GM11168 (cell line): ENCODE results near the gene MDH1B.
"Not testable (repeated sequence)": the region's sequence is repeated elsewhere in the genome, so short reads cannot be mapped to it uniquely, and the experiment has no call there.

Source experiments
- in situ Hi-C: fragments of 300-500 bp; cut with MboI; formaldehyde crosslinking; loops from one replicate; pipeline ENCODE4 v1.12.0; 2022; ENCODE audit warnings: low sequenced_read_pairs; ENCODE audit not compliant: unreplicated experiment

The MDH1B gene

GRCh38 chr2:206776432-206776831, 11.3 kb upstream of the MDH1B start:
- in situ Hi-C loops, result no loop called here

DNA sequence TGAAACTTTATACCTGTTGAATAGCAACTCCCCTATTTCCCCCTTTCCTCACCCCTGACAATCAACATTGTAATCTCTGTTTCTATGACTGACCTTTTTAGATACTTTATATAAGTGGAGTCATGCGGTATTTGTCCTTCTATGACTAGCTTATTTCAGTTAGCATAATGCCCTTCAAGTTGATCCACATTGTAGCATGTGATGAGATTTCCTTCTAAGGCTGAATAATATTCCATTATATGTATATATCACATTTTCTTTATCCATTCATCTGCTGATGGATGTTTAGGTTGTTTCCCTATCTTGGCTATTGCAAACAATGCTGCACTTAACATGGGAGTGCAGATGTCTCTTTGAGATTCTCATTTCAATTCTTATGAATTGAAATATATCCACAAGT, 9.7 kb upstream of the MDH1B start:
- in situ Hi-C loops, result no loop called here

DNA sequence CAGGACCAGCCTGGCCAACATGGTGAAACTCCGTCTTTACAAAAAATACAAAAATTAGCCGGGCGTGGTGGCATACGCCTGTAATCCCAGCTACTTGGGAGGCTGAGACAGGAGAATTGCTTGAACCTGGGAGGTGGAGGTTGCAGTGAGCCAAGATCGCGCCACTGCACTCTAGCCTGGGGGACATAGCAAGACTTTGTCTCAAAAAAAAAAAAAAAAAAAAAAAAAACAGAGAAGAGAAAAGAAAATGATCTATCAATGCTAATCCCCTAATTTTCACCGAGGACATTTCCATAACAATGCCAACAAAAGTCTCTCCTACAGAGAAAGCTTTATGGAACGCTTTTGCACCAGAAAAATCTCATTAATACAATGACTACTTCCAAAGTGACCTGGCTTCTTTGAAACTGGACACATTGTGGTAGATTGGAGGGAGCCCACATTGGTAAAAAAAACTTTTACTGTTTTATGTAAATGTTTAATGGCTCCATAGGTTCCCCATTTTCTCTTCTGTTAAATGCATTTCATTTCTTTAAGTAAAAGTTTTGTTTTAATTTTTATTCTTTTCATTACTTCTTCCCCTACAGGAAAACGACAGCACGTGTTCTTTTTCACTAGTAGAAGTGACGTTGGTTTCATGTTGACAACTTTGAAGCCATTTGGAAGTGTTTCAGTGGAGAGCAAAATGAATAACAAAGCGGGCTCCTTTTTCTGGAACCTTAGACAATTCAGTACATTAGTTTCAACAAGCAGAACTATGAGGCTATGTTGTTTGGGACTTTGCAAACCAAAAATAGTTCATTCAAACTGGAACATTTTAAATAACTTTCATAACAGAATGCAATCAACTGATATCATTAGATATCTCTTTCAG, 1.2 kb upstream of the MDH1B start:
- in situ Hi-C loops, result no loop called here

DNA sequence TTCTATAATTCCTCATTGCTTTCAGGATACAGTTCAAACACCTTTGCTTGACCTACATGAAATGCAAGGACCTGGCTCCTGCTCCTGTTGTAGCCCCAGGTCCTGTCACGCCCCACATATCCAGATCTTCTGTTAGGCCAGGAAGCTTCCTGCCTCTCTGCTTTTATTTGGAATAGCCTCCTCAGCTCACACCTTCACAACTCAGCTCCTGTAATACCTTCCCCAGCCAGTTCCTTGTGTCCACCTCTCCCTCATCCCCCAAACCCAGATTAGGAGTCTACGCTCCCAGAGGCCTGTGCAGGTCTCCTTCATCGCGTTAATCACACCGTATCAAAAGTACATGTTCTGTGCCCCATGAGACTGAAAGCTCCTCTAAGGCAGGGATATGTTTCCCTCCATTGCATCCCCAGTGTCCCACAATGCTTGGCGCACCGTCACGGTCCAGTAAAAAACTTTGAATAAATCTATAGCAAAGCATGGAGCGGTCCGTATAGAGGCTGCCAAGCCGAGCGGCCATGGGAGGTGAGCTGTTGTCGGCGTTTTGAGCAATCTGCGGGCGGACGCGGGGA, 371 bp downstream of the MDH1B start:
- in situ Hi-C loops, result no loop called here

DNA sequence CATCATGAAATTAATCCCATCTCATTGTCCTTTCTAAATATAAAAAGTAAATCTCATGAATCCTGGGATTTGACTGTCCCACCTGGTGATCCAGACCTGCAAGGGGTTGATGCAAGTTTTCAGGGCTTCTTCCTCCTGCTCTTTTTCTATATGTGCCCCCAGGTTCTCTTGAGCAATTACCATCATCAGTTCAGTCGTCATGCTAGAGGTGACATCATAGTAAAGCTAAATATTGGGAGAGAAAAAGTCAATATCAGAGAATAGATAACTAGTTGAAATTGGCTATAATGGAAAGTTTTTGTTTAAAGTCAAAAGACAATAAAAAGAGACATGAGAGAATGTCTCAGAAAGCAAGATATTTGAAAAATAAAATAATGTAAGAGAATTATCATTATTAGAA, 8.3 kb downstream of the MDH1B start:
- in situ Hi-C loops, result no loop called here

DNA sequence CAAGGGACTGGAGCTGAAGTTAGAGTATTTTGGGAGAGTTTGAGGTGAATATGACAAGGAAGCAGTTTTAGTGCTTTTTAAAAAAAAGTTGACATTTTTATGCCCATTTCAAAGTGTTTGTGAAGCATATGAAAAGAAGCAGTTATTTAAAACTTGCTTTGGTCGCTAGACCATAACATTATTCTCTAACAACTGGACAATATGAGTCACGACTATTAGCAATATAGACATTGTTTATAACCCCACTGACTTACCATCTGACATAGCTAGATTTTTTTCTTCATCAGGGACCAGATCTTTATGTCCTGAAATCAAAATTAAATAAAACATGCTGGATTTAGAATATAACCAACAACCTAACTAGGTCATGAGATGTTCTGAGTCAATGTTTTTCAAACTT, 24.3 kb downstream of the MDH1B start:
- in situ Hi-C loops, result no loop called here

DNA sequence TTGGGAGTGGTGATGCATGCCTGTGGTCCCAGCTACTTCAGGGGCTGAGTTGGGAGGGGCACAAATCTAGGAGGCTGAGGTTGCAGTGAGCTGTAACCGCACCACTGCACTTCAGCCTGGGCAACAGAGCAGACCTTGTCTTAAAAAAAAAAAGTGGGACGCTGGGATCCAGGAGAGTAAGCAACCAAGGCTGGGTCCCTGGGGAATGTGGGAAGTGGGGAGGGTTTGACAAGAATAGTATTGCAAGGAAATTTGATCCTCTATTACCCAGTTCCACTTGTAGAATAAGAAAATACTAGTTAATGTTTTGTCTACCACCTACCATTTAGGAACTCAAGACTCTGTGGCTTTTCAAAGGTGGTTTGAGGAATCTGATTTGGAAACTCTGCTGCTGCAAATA, 25.9 kb downstream of the MDH1B start:
- in situ Hi-C loops, result no loop called here

- in situ Hi-C loops, result no loop called here
These were observed 28.2 kb downstream of the MDH1B start for GRCh38 chr2:206736935-206737334.

GRCh38 chr2:206733341-206733740, 31.8 kb downstream of the MDH1B start:
- in situ Hi-C loops, result no loop called here

GRCh38 chr2:206728277-206729199, 36.6 kb downstream of the MDH1B start:
- in situ Hi-C loops, result no loop called here

DNA sequence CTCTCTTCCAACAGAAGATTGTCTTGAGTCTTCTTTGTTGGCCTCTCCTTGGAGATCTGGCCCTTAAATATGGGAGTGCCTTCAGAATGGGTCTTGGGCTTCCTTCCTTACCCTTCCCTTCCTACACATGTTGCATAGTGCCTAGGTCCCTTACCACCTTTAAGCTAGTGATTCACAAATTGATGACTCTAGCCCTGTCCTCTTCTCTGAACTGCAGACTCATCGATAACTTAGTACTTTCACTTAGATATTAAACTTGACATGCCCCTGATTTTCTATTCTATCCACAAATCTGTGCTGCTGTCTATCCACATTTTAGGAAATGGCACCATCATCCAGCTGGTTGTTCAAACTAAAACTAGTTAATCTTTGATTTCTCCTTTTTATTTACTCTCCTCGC, 37.8 kb downstream of the MDH1B start:
- in situ Hi-C loops, result no loop called here

- in situ Hi-C loops, result no loop called here
These were observed 41.8 kb downstream of the MDH1B start for GRCh38 chr2:206723288-206723687.

DNA sequence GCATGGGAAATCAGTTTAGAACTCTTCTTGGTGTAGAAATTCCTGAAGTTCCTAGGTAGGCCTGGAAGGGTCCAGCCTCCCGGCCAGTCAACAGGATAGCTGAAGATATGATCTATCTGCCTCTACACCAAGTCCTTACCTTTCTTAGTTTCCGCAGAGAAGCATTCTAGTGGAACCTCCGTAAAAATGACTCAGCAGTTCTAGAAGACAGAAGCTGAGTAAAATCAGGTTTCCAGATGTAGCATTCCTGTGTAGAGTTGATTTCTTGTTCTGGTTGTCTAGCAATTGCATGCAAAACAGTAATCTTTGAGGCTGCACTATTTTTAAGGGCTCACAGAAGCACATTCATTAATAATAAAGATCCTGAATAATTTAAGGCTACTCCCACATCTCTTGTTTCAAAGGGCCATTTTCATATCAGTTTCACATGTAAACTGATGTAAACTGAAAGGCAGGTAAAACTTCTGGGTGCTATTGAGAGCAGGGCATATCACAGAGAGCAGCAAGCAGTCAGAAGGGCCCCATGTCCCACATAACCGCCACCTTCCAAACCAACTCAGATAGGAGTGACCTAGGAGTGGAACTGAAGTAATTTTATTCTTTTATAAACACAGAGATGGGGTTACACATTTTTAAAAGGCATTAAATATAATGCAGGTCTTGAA, 43.7 kb downstream of the MDH1B start:
- in situ Hi-C loops, result no loop called here

- in situ Hi-C loops, result no loop called here
These were observed 46.8 kb downstream of the MDH1B start, which contains the start of gene DYTN for GRCh38 chr2:206718296-206718695. Gene DYTN (minus strand): TSS chr2:206718396. CDS start chr2:206718279, 117 bp downstream.

- in situ Hi-C loops, result no loop called here
These were observed 48.5 kb downstream of the MDH1B start for GRCh38 chr2:206716623-206717022.

DNA sequence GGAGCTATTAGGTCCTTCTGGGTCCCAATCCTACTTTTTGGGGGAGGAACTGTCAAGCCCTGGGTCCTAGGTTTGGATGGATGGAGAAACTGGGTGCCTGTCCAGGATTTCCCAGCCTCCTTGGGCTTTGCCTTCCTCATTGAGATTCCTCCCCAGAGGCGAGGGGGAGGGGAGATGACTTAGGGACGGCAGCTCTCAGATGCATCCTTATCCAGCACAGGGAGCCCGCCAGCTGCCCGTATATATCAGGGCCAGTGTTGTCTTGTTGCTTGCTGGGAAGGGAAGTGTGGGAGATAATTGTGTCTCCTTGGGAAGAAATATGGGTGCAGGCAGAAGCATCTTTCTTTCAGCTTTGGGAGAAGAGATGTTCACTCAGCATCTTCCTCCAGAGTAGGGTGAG, 49.9 kb downstream of the MDH1B start:
- in situ Hi-C loops, result not testable (repeated sequence)

DNA sequence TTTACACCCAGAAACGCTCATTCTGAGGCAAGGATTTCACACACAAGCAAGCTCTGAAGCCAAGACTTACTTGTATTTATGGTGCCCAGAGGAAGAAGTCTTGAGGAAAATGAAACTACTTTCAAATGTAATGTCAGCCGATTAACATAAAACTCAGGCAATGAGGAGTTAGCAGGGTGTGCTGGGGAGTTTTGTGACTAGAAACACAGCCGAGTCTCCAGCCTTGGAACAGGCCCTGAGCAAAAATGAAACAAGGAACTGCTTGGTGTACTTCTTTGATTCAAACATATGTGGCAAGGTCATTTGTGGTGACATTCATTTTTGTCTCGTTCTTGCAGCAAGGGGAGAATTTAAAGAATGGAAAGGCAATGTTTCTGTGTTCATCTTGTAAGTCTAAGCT, 51.4 kb downstream of the MDH1B start:
- in situ Hi-C loops, result no loop called here

GRCh38 chr2:206708286-206708685, 56.8 kb downstream of the MDH1B start:
- in situ Hi-C loops, result no loop called here

GRCh38 chr2:206707164-206707701, 57.9 kb downstream of the MDH1B start:
- in situ Hi-C loops, result no loop called here
